Transverse colon (tissue), 4 donors: Measurements from ENCODE around the gene ZNF500. TPM values are rescaled to one million over a fixed set of nuclear protein-coding genes. Genes with fewer than 3 reads are reported as not detected.
A peak's percentile ranks its signal among the peaks of the same experiment; 100 is the strongest.

ENCODE experiments used
- DNase-seq: peaks from one replicate; pipeline ENCODE4 v3.0.0-alpha.2; 2019
- H3K27ac ChIP-seq, 4 donors: fragments of 200-600 bp; sonication (generic); 2 replicates each; pipeline ENCODE4 v1.5.1; 2016 to 2018; ENCODE audit warnings: inconsistent platforms in 4 of 4
- H3K27me3 ChIP-seq: fragments of 200-600 bp; sonication (generic); 2 replicates; pipeline ENCODE4 v1.5.1; 2017; ENCODE audit warnings: inconsistent platforms
- H3K36me3 ChIP-seq, 4 donors: fragments of 200-600 bp; sonication (generic); 2 replicates each; pipeline ENCODE4 v1.5.1; 2017 to 2019; ENCODE audit warnings: inconsistent platforms in 4 of 4
- H3K4me1 ChIP-seq, 4 donors: fragments of 200-600 bp; sonication (generic); 2 replicates each; pipeline ENCODE4 v1.5.1; 2017 to 2020; ENCODE audit warnings: inconsistent platforms in 4 of 4
- H3K4me3 ChIP-seq, 4 donors: fragments of 200-600 bp; sonication (generic); 1 replicate in 1 of 4; 2 replicates in 3 of 4; pipeline versions ENCODE4 v1.5.1 to v1.6.1; 2017 to 2019; ENCODE audit warnings: inconsistent platforms in 4 of 4
- H3K9me3 ChIP-seq, 2 donors: fragments of 200-600 bp; sonication (generic); 2 replicates each; pipeline ENCODE4 v1.5.1; 2017 to 2019; ENCODE audit warnings: inconsistent platforms in 2 of 2
- EP300 ChIP-seq: sonication (generic); formaldehyde crosslinking; IDR thresholded peaks from one replicate; pipeline ENCODE4 v1.6.1; 2017; ENCODE audit warnings: antibody characterized with exemption, low read depth
- POLR2A ChIP-seq: fragments of 450-650 bp; IDR thresholded peaks from one replicate; pipeline ENCODE4 v1.6.1; 2016; ENCODE audit warnings: antibody characterized with exemption, mild to moderate bottlenecking, moderate library complexity
- POLR2AphosphoS5 ChIP-seq, 3 donors: sonication (generic); formaldehyde crosslinking; IDR thresholded peaks; one replicate each; pipeline ENCODE4 v1.6.1; 2016; ENCODE audit warnings: antibody characterized with exemption in 3 of 3
- WGBS, 2 donors: methylation state at CpG; one replicate each; pipeline ENCODE4 v1.1.5; 2018; ENCODE audit warnings: low coverage in 1 of 2; 5-methylcytosine and 5-hydroxymethylcytosine counted together
- in situ Hi-C, 4 donors: fragments of 200-750 bp; cut with MboI; loops; one replicate each; pipeline versions ENCODE4 v1.15.0 to v1.15.1; 2017; ENCODE audit warnings: low sequenced_read_pairs in 3 of 4, low pct_ligation_motif_present in 1 of 4, low pct_unique_long_range_greater_than_20kb in 1 of 4
- intact Hi-C: fragments of 100-400 bp; cut with DNase I; formaldehyde crosslinking; loops from one replicate; pipeline ENCODE4 v1.15.1; 2023; ENCODE audit warnings: low total_unique reads
- total RNA-seq, 4 donors: library from RNA; depleted of rRNA; stranded (reverse); fragments of >200 nt; gene quantifications; one replicate each; pipeline ENCODE4 v1.1.0, GENCODE V29; 2016
- TF ChIP-seq, protein P1 (sequence below), 5 experiments: fragments of 200-600 bp in 3 of 5; fragments of 450-650 bp in 2 of 5; sonication (generic) in 3 of 5; IDR thresholded peaks; 1 replicate in 2 of 5; 2 replicates in 3 of 5; pipeline ENCODE4 v1.5.1; 2016 to 2017; ENCODE audit warnings: antibody characterized with exemption in 5 of 5, inconsistent platforms in 3 of 5, mild to moderate bottlenecking in 2 of 5, moderate library complexity in 1 of 5

ZNF500 gene
- total RNA-seq, 4 donors from 2014 or later, result 9.7 to 31.2 (median 11.6) TPM

DNA sequence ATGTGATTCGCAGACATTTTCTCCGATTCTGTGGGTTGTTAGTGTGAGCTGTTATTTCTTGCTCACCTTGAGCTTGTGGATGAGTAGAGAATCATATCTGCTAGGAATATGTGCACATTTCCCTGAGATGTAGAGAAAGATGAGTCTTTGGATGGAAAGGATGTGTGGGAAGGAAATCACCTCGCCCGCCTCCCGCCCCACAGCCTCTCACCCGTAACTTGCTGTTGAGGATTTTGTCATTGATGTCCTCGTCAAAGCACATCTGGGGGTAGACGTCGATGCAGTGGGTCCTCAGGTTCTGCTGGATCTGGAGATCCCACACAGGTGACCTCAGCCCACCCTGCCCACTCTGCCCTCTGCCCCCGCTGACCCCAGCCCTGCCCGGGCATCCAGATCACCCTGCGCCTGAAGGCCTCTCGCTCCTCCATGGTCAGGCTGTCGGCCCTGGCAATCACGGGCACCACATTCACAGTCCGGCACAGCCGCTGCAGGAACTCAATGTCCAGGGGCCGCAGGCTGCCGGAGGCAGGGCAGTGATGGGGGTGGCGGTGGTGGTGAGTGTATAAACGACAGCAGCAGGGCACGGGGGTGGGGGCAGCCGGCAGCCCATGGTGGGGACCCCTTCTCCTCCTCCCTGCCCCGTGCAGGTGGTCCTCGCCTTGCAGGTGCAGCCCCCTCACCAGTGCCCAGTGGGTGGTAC lies 16.4 kb upstream of the ZNF500 start:
- Histone ChIP-seq H3K9me3 (no peaks in the 10 kb centered on the region), H3K36me3 (no peaks in the 10 kb centered on the region), H3K4me3 (no peak overlapping the region), H3K27ac (no peak overlapping the region), H3K27me3 (no peaks in the 10 kb centered on the region), H3K4me1 (peaks cover 0 to 5% (median 0%) of the 10 kb centered on the region in 4 donors)
- in situ Hi-C loops, result no loop called here
- DNase-seq, result no peak
- TF ChIP-seq EP300 (no peak), POLR2AphosphoS5 (IDR thresholded peaks at IDR 0.05) (no peak), POLR2A (no peak)
- TF ChIP-seq, protein P1, sequence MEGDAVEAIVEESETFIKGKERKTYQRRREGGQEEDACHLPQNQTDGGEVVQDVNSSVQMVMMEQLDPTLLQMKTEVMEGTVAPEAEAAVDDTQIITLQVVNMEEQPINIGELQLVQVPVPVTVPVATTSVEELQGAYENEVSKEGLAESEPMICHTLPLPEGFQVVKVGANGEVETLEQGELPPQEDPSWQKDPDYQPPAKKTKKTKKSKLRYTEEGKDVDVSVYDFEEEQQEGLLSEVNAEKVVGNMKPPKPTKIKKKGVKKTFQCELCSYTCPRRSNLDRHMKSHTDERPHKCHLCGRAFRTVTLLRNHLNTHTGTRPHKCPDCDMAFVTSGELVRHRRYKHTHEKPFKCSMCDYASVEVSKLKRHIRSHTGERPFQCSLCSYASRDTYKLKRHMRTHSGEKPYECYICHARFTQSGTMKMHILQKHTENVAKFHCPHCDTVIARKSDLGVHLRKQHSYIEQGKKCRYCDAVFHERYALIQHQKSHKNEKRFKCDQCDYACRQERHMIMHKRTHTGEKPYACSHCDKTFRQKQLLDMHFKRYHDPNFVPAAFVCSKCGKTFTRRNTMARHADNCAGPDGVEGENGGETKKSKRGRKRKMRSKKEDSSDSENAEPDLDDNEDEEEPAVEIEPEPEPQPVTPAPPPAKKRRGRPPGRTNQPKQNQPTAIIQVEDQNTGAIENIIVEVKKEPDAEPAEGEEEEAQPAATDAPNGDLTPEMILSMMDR (IDR thresholded peaks at IDR 0.05), result no peak
- intact Hi-C loops, result no loop called here
- 92 to 95% methylated on average over 5 to 16 of the region's 25 CpGs for WGBS, 2 donors

GRCh38 chr16:4780235-4780634 lies 13.3 kb upstream of the ZNF500 start:
- no peaks in the 10 kb centered on the region for H3K4me1 ChIP-seq
- in situ Hi-C loops, result no loop called here
- H3K27ac ChIP-seq, result peak overlapping the region in 1 of 4 donors; percentile 30
- H3K9me3 ChIP-seq, result no peaks in the 10 kb centered on the region
- H3K27me3 ChIP-seq, result no peaks in the 10 kb centered on the region
- no peaks in the 10 kb centered on the region for H3K36me3 ChIP-seq
- no peak for TF ChIP-seq POLR2A
- TF ChIP-seq, protein P1 (IDR thresholded peaks at IDR 0.05), result no peak
- peak in 1 of 3 donors; percentile 18 for TF ChIP-seq POLR2AphosphoS5 (IDR thresholded peaks at IDR 0.05)
- TF ChIP-seq EP300, result no peak
- no peak overlapping the region for H3K4me3 ChIP-seq
- WGBS, 2 donors, result 20 to 72% methylated on average over 1 to 4 of the region's 4 CpGs
- DNase-seq, result no peak
- intact Hi-C loops, result no loop called here

DNA sequence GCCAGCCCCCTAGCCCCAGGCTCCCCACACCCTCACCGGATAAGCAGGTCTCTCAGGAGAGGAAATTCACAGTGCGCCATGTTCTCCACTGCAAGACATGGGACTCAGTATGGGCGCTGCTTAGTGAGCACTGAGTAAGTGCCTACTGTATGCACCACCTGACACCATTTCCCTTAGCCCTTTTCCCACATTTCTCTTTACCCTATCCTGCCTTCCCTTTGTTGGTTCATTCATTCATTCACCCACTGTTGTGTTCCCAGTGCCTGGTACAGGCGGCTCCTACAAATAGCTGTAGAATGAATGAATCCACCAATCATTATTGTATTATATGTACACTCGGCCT lies 11.1 kb upstream of the ZNF500 start:
- no peak for TF ChIP-seq EP300
- TF ChIP-seq POLR2AphosphoS5 (IDR thresholded peaks at IDR 0.05), result no peak
- no peak for TF ChIP-seq POLR2A
- TF ChIP-seq, protein P1 (IDR thresholded peaks at IDR 0.05), result no peak
- Histone ChIP-seq H3K27me3 (no peaks in the 10 kb centered on the region), H3K4me1 (no peaks in the 10 kb centered on the region), H3K27ac (no peak overlapping the region), H3K4me3 (no peak overlapping the region), H3K9me3 (no peaks in the 10 kb centered on the region), H3K36me3 (no peaks in the 10 kb centered on the region)
- in situ Hi-C loops (no loop called here), intact Hi-C loops (no loop called here)
- DNase-seq, result no peak
- 80 to 85% methylated on average over 1 to 4 of the region's 5 CpGs for WGBS, 2 donors

- WGBS, 2 donors, result 92% methylated on average over 1 to 7 of the region's 17 CpGs
- Histone ChIP-seq H3K4me1 (no peaks in the 10 kb centered on the region), H3K9me3 (no peaks in the 10 kb centered on the region), H3K4me3 (no peak overlapping the region), H3K27me3 (no peaks in the 10 kb centered on the region), H3K36me3 (no peaks in the 10 kb centered on the region), H3K27ac (no peak overlapping the region)
- intact Hi-C loops (no loop called here), in situ Hi-C loops (no loop called here)
- no peak for DNase-seq
- TF ChIP-seq POLR2AphosphoS5 (IDR thresholded peaks at IDR 0.05) (no peak), EP300 (no peak), POLR2A (no peak)
- TF ChIP-seq, protein P1 (IDR thresholded peaks at IDR 0.05), result no peak
Measured at GRCh38 chr16:4777339-4778049, 10.5 kb upstream of the ZNF500 start.
